Astrocyte of the cerebellum (primary cell): Measurements from ENCODE around the gene ZNF76.

ENCODE experiments used
- DNase-seq: peaks from one replicate; pipeline ENCODE4 v3.0.0-alpha.2; 2011; ENCODE audit warnings: low read depth
- H3K4me3 ChIP-seq: 2 replicates; pipeline ENCODE4 v1.5.1; 2011; ENCODE audit warnings: mild to moderate bottlenecking, low read depth, low read length, moderate library complexity
- CTCF ChIP-seq: IDR thresholded peaks from 2 replicates; pipeline ENCODE4 v1.5.1; 2012; ENCODE audit warnings: low read length, low read depth, moderate library complexity, mild to moderate bottlenecking; ENCODE audit errors: missing control alignments
- in situ Hi-C: cut with HindIII; loops from 2 replicates; pipeline ENCODE4 v1.10.0; 2017; ENCODE audit warnings: low sequenced_read_pairs

ZNF76 gene

GRCh38 chr6:35283361-35283760, 23.8 kb downstream of the ZNF76 start:
- DNase-seq: no peak
- no peak overlapping the region for H3K4me3 ChIP-seq
- TF ChIP-seq CTCF: no peak
- in situ Hi-C loops: no loop called here

GRCh38 chr6:35287671-35288396, 28.3 kb downstream of the ZNF76 start:
- no peak overlapping the region for H3K4me3 ChIP-seq
- peak; percentile 5 for DNase-seq
- in situ Hi-C loops: no loop called here
- TF ChIP-seq CTCF: no peak

- in situ Hi-C loops: no loop called here
- no peak overlapping the region for H3K4me3 ChIP-seq
- no peak for DNase-seq
- no peak for TF ChIP-seq CTCF
These were observed 29.3 kb downstream of the ZNF76 start for GRCh38 chr6:35288834-35289233.

- no peak overlapping the region for H3K4me3 ChIP-seq
- no peak for DNase-seq
- TF ChIP-seq CTCF: no peak
- in situ Hi-C loops: no loop called here
These were observed 32.0 kb downstream of the ZNF76 start for GRCh38 chr6:35291491-35291890.

GRCh38 chr6:35292494-35292893, 33.0 kb downstream of the ZNF76 start:
- H3K4me3 ChIP-seq: no peak overlapping the region
- TF ChIP-seq CTCF: no peak
- DNase-seq: no peak
- in situ Hi-C loops: no loop called here

GRCh38 chr6:35293681-35294080, 34.1 kb downstream of the ZNF76 start:
- H3K4me3 ChIP-seq: no peak overlapping the region
- DNase-seq: no peak
- TF ChIP-seq CTCF: no peak
- in situ Hi-C loops: no loop called here
